T-helper 17 cell (primary cell): ENCODE measurements around the gene CHST11. TPM values are rescaled to one million over a fixed set of nuclear protein-coding genes. Genes with fewer than 3 reads are reported as not detected.

Experiments used
- ATAC-seq: fragments of 150-1000 bp; cut with Tn5 transposase; 2 replicates; pipeline ENCODE4 v1.10.0; 2021; ENCODE audit warnings: mild to moderate bottlenecking, moderate library complexity
- DNase-seq, 3 donors: peaks; one replicate each; pipeline versions ENCODE4 v3.0.0 to v3.0.0-alpha.2; 2020 to 2021
- H3K9me3 ChIP-seq: one replicate; pipeline ENCODE4 v1.7.0; 2013; ENCODE audit warnings: low read length, mild to moderate bottlenecking; ENCODE audit not compliant: control insufficient read depth, poor library complexity, severe bottlenecking
- H3K27ac Mint-ChIP-seq: one replicate; pipeline ENCODE4 v1.8.0; 2022; ENCODE audit warnings: mild to moderate bottlenecking, moderate library complexity, mixed read lengths
- H3K27me3 Mint-ChIP-seq: one replicate; pipeline ENCODE4 v1.8.0; 2022; ENCODE audit warnings: mixed read lengths
- H3K36me3 Mint-ChIP-seq: one replicate; pipeline ENCODE4 v1.8.0; 2022; ENCODE audit warnings: low read depth, mixed read lengths
- H3K4me1 Mint-ChIP-seq: one replicate; pipeline ENCODE4 v1.8.0; 2022; ENCODE audit warnings: mild to moderate bottlenecking, mixed read lengths
- H3K4me3 Mint-ChIP-seq: one replicate; pipeline ENCODE4 v1.8.0; 2022; ENCODE audit warnings: mild to moderate bottlenecking, moderate library complexity, mixed read lengths
- total RNA-seq, 4 donors: library from RNA in 2 of 4; stranded (reverse) in 2 of 4; gene quantifications; one replicate each; pipeline ENCODE4 v1.2.3 and lab custom pipeline; 2022 to 2026

CHST11 gene
- total RNA-seq, 2 donors from 2014 or later = 76.6 to 78.3 TPM

DNA sequence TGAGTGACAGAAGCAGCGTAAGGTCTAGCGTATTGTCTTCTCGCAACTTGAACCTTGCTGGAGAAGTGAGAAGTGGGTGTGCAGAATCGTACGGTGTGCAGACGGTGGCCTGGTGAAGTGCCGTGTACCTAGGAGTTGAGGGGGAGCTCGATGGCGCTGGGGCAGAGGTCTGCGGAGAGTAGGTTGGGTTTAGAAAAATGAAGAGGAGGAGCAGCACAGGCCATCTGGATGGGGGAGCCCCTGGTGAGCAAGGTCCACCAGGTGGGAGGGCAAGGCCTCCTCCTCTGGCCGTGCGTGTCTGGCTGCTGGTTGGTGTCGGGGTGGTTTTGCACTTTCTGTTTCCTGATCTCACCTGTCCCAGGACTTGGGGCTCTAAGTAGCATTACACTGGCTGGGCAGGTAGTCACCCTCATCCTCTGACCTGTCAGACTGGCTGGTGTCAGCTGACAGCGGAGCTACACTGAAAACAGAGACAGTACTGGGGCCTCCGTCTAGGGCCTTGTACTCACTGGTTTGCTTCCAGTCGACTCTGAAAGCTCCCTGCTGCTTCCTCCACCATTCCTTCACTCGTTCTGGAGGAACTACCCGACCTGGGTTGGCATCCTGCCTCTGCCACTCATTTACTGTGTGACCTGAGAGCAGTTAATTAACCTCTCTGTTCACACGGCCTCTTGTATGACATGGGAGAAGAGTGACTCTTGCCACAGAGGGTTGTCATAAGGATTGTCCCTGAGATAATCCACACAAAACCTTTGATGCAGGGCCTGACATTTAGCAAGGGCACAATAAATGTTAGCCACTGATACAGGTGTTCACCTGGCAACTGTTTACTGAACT is 273.1 kb downstream of the CHST11 start:
- no peaks in the 10 kb centered on the region for H3K27me3 Mint-ChIP-seq
- peak overlapping the region; percentile 73 for H3K27ac Mint-ChIP-seq
- H3K9me3 ChIP-seq = no peaks in the 10 kb centered on the region
- ATAC-seq = no peak
- H3K36me3 Mint-ChIP-seq = no peaks in the 10 kb centered on the region
- no peak overlapping the region for H3K4me3 Mint-ChIP-seq
- DNase-seq = no peak
- H3K4me1 Mint-ChIP-seq = peaks cover 46% of the 10 kb centered on the region

DNA sequence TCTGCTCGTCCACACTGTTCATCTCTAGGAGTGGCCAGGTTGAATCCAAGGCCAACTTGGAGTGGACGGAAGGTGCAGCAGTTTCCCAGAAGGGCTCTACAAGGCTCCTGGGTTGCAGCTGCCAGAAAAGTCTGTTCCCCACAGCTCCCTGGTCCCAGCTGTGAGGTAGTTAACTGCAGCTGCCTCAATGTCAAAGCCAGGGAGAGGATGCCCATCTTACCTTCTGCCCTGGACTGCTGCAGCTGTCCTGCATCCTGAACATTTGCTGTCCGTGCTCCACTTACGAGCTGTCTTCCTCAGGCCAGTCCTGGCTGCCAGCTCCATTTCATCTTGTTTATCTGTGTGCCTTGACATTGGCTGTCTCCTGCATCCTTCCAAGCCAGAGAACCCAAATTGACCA is 274.0 kb downstream of the CHST11 start:
- ATAC-seq = no peak
- peak overlapping the region; percentile 89 for H3K27ac Mint-ChIP-seq

DNA sequence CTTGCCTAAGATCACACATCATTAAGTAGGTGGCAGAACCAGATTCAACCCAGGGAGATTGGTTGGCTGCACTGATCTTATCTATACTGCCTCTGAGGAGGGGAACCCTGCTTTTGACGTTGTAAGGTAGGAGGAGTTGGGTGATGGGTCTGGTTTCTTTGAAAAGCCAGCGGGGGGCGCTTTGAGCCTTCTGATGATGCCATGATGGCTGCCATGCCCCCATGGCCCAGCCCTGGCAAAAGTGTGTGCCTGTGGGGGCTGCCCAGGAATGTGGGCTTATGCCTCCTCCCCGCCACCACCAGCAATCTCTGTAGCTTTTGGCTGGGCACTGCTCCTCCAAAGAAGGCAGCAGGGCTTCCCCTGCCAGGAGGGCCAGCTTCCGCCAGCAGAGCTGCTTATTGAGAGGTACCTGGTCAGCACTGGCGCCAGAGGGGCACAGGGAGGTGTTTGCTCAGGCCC is 277.0 kb downstream of the CHST11 start:
- Mint-ChIP-seq H3K27ac (peak overlapping the region; percentile 89), H3K4me1 (peaks cover 56% of the 10 kb centered on the region), H3K4me3 (no peak overlapping the region)

More for the DNA sequence above, 274.0 kb downstream of the CHST11 start:
- no peaks in the 10 kb centered on the region for H3K9me3 ChIP-seq
- Mint-ChIP-seq H3K36me3 (no peaks in the 10 kb centered on the region), H3K27me3 (no peaks in the 10 kb centered on the region), H3K4me3 (no peak overlapping the region), H3K4me1 (peaks cover 51% of the 10 kb centered on the region)
- no peak for DNase-seq

DNA sequence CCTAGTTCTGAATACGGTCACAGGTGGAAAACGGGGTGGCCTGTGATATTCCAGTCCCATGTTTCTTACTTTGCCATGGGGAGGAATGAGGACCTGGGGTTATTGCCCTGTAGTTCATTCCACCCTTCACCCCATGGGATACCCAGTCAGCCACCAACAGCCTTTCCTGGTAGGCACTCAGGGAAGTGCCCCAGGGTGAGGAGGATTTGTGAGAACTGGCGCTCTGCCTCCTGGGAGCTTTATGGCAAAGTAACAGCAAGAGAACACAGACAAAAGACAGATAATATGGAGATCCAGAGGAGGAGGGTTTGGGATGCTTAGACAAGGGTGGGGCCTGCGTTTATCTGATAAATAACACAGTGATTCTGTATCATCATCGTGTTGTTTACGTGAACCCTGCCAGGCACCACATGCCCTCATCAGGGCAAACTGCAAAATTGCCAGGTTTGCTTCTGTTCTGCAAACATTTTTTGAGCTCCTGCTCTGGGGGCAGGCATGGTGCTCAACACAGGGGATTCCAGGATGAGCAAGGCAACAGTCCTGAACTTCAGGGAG is 277.9 kb downstream of the CHST11 start:
- Mint-ChIP-seq H3K4me3 (no peak overlapping the region), H3K4me1 (peaks cover 56% of the 10 kb centered on the region), H3K27me3 (no peaks in the 10 kb centered on the region), H3K27ac (peak overlapping the region; percentile 91), H3K36me3 (no peaks in the 10 kb centered on the region)
- H3K9me3 ChIP-seq = no peaks in the 10 kb centered on the region
- DNase-seq = no peak
- ATAC-seq = no peak

More for the DNA sequence above, 277.0 kb downstream of the CHST11 start:
- DNase-seq = no peak
- no peaks in the 10 kb centered on the region for H3K27me3 Mint-ChIP-seq
- peak; percentile 83 for ATAC-seq
- no peaks in the 10 kb centered on the region for H3K9me3 ChIP-seq
- no peaks in the 10 kb centered on the region for H3K36me3 Mint-ChIP-seq

DNA sequence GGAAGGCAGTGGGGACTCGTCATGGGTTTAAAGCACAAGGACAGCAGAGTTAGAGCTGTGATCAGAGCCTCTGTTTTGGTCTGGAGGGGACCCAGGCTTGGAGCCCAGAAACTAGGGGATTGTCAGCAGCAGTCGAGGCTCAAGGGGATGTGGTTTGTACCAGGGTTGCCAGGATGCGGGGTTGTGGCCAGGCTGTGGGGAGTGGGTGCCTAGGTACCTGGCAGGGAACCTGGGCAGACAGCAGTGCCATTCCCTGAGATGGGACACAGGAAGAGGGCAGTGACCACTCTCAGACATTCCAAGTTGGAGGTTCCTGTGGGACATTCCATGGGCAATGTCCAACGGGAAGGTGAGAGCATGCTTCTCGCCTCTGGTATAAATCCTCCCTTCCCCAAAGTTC is 279.1 kb downstream of the CHST11 start:
- Mint-ChIP-seq H3K4me1 (peaks cover 61% of the 10 kb centered on the region), H3K4me3 (no peak overlapping the region), H3K36me3 (no peaks in the 10 kb centered on the region), H3K27me3 (no peaks in the 10 kb centered on the region), H3K27ac (peak overlapping the region; percentile 91)
- DNase-seq (no peak), ATAC-seq (no peak)
- no peaks in the 10 kb centered on the region for H3K9me3 ChIP-seq

DNA sequence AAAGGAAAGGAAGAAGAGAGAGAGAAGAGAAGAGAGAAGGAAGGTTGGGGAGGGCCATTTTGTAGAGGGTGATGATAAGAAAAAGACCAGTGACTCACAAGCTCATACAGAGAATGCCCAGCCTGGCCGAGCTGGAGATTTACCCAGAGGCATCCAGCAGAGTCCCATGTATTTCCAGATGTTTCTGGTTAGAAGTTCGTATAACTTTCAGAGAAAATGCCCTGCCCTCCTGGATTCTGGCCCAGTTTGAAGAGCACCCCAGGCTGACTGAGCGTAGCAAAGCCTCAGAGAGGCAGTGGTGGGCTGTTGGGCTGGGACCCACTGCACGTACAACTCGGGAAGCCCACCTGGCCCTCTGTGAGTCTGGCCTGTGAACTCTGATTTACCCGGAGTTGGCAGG is 279.6 kb downstream of the CHST11 start:
- H3K36me3 Mint-ChIP-seq = no peaks in the 10 kb centered on the region
- H3K9me3 ChIP-seq = no peaks in the 10 kb centered on the region
- no peaks in the 10 kb centered on the region for H3K27me3 Mint-ChIP-seq
- peaks cover 62% of the 10 kb centered on the region for H3K4me1 Mint-ChIP-seq
- ATAC-seq (no peak), DNase-seq (no peak)
- H3K4me3 Mint-ChIP-seq = no peak overlapping the region
- peak overlapping the region; percentile 91 for H3K27ac Mint-ChIP-seq

DNA sequence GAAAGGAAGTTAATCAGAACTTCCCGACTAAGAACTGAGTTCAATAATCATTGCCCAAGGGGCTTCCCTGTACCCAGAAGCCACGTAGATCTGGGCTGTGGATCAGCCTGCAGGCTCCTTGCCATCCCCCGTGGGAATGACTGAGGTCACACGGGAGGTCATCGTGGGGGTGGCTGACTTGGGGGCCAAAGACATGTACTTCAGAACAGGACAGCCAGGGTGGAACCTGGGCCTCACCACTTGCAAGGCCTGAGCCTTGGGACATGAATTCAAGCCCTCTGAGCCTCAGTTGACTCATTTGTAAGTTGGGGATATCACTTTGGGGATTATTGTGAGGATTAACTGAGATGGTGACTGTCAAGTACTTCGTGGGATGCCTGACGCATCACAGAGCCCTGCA is 280.4 kb downstream of the CHST11 start:
- H3K9me3 ChIP-seq = no peaks in the 10 kb centered on the region
- no peaks in the 10 kb centered on the region for H3K27me3 Mint-ChIP-seq
- no peaks in the 10 kb centered on the region for H3K36me3 Mint-ChIP-seq
- no peak for ATAC-seq
- no peak overlapping the region for H3K4me3 Mint-ChIP-seq
- H3K4me1 Mint-ChIP-seq = peaks cover 69% of the 10 kb centered on the region
- DNase-seq = no peak
- H3K27ac Mint-ChIP-seq = peak overlapping the region; percentile 91

DNA sequence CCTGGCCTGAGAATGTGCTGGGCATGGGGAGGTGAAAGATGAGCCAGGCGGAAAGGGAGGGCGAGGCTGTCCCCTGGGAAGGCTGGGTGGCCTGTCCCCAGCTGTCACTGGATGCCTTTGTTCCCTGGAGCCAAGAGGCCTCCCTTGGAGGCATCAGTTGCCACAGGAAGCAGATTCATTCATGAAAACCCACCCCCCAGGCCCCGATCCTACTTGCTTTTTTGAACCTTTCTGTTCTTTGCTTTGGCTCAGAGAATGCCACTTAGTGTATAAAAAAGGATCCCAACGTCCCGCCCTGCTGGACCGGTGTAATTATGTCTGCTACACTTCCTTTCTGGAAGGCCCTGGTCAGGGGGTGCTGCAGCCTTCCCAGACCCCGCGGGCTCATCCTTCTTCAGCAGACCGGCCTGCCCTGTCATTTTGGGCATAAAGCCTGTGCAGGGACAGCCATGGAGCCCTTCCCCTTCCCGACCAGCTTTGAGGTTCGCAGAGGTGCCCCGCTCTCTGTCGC is 281.1 kb downstream of the CHST11 start:
- no peaks in the 10 kb centered on the region for H3K27me3 Mint-ChIP-seq
- no peaks in the 10 kb centered on the region for H3K36me3 Mint-ChIP-seq
- DNase-seq (no peak), ATAC-seq (no peak)
- peak overlapping the region; percentile 15 for H3K4me3 Mint-ChIP-seq
- H3K4me1 Mint-ChIP-seq = peaks cover 74% of the 10 kb centered on the region
- peak overlapping the region; percentile 91 for H3K27ac Mint-ChIP-seq
- H3K9me3 ChIP-seq = no peaks in the 10 kb centered on the region

DNA sequence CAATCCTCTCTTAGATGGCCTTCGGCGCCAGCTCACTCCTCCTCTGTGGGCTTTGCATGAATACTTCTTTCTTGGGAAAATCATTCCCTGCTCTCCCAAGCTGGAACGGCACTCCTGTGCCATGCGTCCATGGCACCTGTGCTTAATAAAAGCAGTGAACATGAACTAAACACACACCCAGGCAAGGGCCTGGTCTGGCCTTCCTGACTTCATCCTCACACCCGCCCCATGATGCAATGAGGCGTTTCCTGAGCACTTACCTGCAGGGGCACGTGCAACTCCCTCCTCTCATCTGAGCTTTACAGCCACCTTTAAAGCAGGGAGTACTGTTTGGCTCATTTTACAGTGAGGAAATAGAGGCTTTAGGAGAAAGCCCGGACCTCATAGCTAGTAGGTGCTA is 281.6 kb downstream of the CHST11 start:
- DNase-seq = no peak
- no peaks in the 10 kb centered on the region for H3K9me3 ChIP-seq
- no peaks in the 10 kb centered on the region for H3K27me3 Mint-ChIP-seq
- peak overlapping the region; percentile 91 for H3K27ac Mint-ChIP-seq
- peaks cover 74% of the 10 kb centered on the region for H3K4me1 Mint-ChIP-seq
- H3K36me3 Mint-ChIP-seq = no peaks in the 10 kb centered on the region
- peak; percentile 18 for ATAC-seq
- H3K4me3 Mint-ChIP-seq = peak overlapping the region; percentile 15

DNA sequence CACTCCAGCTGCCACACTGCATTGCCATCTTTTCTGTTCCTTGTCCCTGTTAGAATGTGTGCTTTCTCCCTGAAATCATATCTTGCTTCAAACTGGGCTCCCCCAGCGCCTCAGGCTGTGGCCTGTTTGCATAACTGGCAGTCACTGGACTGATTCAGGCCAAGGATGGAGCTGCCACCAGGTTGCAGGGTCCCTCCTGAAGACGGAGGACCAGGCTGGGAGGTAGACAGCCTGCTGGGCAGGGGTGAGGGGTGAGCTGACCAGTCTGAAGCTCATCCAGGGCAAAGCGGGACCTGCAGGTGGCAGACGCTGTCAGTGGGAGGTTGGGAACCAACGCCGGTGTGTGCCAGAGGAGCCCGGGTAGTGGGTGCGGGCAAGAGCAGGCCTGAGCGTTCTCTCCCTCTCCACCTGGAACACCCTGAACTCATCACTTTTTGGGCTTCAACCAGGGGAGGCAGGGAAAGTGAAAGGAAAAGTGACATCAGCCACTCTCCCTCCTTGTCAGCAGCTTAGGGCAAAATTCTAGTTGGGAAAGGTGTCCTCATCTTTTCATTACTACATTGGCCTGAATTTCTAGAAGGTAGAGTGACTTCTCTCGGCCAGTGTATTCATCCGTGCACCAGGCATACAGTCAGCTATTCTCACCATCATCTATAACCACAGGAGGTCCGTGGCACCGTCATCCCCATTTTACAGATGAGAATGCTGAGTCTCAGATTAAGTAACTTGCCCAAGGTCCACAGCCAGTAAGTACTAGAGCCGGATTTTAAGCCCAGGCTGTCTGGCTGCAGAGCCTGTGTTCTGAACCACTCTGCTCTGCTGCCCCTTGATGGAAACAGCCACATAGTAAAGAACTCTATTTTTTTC is 282.3 kb downstream of the CHST11 start:
- H3K27ac Mint-ChIP-seq = peak overlapping the region; percentile 91
- H3K9me3 ChIP-seq = no peaks in the 10 kb centered on the region
- peak overlapping the region; percentile 72 for H3K4me3 Mint-ChIP-seq
- no peaks in the 10 kb centered on the region for H3K36me3 Mint-ChIP-seq
- no peaks in the 10 kb centered on the region for H3K27me3 Mint-ChIP-seq
- ATAC-seq (no peak), DNase-seq (no peak)
- H3K4me1 Mint-ChIP-seq = peaks cover 74% of the 10 kb centered on the region

DNA sequence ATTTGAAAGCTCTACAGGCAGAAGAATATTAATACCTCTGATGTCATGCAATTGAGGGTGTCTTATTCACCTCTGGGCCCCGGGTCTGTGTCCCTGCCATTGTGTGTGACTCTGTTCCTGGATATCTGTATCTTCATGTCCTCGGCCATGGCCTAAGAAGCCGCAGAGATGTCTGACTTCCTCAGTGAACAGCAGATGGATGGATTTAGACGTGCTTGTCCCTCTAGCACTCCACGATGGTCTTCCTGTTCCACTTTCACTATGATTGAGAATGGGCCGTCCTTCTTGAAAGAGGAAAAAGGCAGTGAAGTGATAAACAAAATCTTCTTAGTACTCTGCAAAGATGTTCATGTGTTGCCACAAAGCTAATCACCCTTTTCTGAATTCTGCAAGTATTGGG is 283.9 kb downstream of the CHST11 start:
- H3K9me3 ChIP-seq = no peaks in the 10 kb centered on the region
- DNase-seq (no peak), ATAC-seq (peak; percentile 65)
- no peaks in the 10 kb centered on the region for H3K27me3 Mint-ChIP-seq
- peak overlapping the region; percentile 82 for H3K4me3 Mint-ChIP-seq
- peaks cover 72% of the 10 kb centered on the region for H3K4me1 Mint-ChIP-seq
- peak overlapping the region; percentile 91 for H3K27ac Mint-ChIP-seq
- H3K36me3 Mint-ChIP-seq = no peaks in the 10 kb centered on the region

DNA sequence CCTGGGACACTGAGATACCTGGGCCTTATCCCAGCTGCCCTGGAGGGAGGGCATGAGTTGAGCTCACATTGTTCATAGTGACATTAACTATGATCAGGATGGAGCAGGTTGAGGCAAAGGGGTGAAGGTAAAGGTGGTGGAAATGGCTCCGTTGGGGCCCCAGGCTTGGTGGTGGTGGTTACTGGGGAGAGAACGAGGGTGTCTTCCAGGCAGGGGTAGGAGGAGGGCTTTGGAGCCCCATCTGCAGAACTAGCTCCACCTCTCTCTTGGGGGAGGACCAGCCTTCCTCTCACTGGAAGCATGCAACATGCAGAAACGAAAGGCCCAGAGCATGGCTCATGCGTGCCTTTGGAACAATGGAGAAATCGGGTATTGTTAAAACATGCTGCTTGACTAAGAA is 284.3 kb downstream of the CHST11 start:
- DNase-seq = no peak
- Mint-ChIP-seq H3K4me1 (peaks cover 72% of the 10 kb centered on the region), H3K36me3 (no peaks in the 10 kb centered on the region), H3K4me3 (peak overlapping the region; percentile 82), H3K27me3 (no peaks in the 10 kb centered on the region), H3K27ac (peak overlapping the region; percentile 91)
- no peaks in the 10 kb centered on the region for H3K9me3 ChIP-seq
- peak; percentile 54 for ATAC-seq
